Immature natural killer cell (primary cell): ENCODE results near the gene PTGES2. TPM values are rescaled to one million over a fixed set of nuclear protein-coding genes. Genes with fewer than 3 reads are reported as not detected.
"Not testable (repeated sequence)": the region's sequence is repeated elsewhere in the genome, so short reads cannot be mapped to it uniquely, and the experiment has no call there.

Experiments
- DNase-seq, 3 donors: peaks; one replicate each; pipeline ENCODE4 v3.0.0; 2022; ENCODE audit warnings: mixed read lengths in 1 of 3
- H3K27ac Mint-ChIP-seq, 6 donors: one replicate each; pipeline ENCODE4 v1.8.0; 2020; ENCODE audit warnings: mixed read lengths in 6 of 6, mild to moderate bottlenecking in 5 of 6, inconsistent platforms in 4 of 6, moderate library complexity in 3 of 6
- H3K27me3 Mint-ChIP-seq, 3 donors: one replicate each; pipeline ENCODE4 v1.8.0; 2020 to 2021; ENCODE audit warnings: low read depth in 3 of 3, mild to moderate bottlenecking in 3 of 3, mixed read lengths in 3 of 3, moderate library complexity in 3 of 3, inconsistent platforms in 1 of 3
- H3K36me3 Mint-ChIP-seq, 3 donors: one replicate each; pipeline ENCODE4 v1.8.0; 2020; ENCODE audit warnings: mixed read lengths in 3 of 3, inconsistent platforms in 2 of 3, mild to moderate bottlenecking in 2 of 3
- H3K4me1 Mint-ChIP-seq, 2 donors: one replicate each; pipeline ENCODE4 v1.8.0; 2020; ENCODE audit warnings: inconsistent platforms in 2 of 2, mild to moderate bottlenecking in 2 of 2, mixed read lengths in 2 of 2, moderate library complexity in 1 of 2
- H3K4me3 Mint-ChIP-seq, 5 donors: one replicate each; pipeline ENCODE4 v1.8.0; 2020; ENCODE audit warnings: mild to moderate bottlenecking in 5 of 5, mixed read lengths in 5 of 5, inconsistent platforms in 3 of 5, moderate library complexity in 3 of 5
- H3K9me3 Mint-ChIP-seq, 6 donors: one replicate each; pipeline ENCODE4 v1.8.0; 2020; ENCODE audit warnings: mild to moderate bottlenecking in 6 of 6, mixed read lengths in 6 of 6, inconsistent platforms in 4 of 6, moderate library complexity in 3 of 6
- polyA plus RNA-seq, 3 donors: library from polyadenylated mRNA; unstranded; fragments of 300-500 nt; fragmentation: Illumina TruSeq; gene quantifications; one replicate each; pipeline ENCODE4 v1.2.3, GENCODE V29; 2021

PTGES2 gene
- polyA plus RNA-seq, 3 donors from 2014 or later, result 31.4 to 60.9 (median 56.6) TPM

DNA sequence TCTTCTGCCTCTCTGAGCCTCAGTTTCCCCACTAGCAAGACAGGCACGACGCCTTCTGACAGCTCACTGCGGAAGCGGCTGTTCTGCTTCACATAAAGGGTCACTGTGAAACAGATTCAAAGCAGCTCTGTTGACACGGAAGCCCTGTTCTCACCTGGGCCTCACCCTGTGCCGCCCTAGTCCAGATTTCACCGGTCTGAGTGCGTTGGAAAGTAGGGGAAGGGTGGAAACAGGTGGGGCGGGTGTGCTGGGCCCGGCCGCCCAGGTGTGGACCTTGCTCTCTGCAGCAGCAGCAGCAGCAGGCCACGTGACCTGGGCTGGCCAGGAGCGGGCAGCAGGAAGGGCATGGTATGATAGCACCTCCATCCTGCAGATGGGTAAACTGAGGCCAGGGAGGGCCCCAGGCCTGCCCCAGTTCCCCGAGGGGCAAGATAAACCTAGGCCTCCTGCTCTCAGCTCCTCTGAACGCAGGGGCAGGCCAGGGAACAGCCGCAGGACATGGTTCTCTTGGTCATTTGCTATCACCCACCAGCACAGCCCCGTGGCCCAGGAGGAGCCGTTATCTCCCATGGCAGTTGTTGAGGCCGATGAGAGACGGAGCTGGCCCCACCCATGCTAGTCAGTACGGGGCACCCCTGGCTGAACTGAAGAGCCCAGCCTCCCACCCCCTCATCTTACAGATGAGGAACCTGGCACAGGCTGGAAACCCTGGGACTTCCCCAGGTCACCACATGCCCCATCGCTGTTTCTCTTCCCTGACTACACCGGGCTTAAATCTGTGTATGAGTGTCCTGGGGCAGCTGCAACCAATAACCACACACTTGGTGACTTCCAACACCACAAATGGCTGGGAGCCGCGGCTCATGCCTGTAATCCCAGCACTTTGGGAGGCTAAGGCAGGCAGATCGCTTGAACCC, 12.1 kb downstream of the PTGES2 start:
- Mint-ChIP-seq H3K9me3 (no peaks in the 10 kb centered on the region), H3K4me3 (no peak overlapping the region)

DNA sequence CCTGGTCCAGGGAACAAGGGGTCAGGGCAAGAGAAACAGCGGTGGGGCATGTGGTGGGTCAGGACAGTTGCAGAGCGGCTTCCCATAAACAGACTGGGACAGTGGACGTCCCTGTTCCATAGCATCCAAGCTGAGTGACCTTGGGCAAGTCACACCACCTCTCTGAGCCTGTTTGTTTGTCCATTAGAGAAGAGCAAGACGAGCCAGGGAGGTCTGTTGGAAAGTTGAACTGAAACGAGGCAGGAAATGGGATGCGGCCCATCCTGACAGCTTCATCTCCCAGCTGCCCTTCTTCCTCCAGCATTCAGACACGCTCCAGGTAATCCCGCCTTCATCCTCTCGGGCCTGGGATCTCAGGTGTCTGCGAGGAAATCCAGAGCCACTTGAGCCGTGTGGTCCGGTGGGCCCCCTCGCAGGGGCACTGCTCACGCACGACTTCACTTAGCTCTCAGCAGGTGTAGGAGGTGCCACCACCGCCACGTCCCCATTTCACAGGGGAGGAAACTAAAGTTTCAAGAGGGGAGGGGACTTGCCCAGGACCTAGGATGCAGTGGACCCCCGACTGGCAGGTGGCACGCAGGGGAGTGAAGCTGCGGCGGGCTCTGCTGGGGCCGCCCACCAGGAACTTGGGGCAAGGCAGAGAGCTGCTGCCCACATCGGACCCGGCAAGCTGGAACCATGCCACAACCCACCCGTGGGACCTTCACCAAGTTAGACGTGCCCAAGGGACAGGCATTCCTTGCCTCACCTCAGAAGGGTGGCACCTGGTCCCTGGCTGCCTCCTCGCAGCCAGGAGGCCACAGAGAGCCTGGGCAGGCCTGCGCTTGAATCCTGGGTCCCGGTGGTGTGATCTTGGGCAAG, 13.0 kb downstream of the PTGES2 start:
- Mint-ChIP-seq H3K27me3 (peaks cover 3 to 5% (median 3%) of the 10 kb centered on the region in 3 donors), H3K36me3 (peaks cover 3 to 8% (median 7%) of the 10 kb centered on the region in 3 donors), H3K4me3 (no peak overlapping the region), H3K27ac (no peak overlapping the region), H3K4me1 (peaks cover 4 to 7% of the 10 kb centered on the region in 2 donors), H3K9me3 (no peaks in the 10 kb centered on the region)
- no peak for DNase-seq

More for the DNA sequence above, 12.1 kb downstream of the PTGES2 start:
- Mint-ChIP-seq H3K36me3 (peaks cover 0 to 8% (median 7%) of the 10 kb centered on the region in 3 donors), H3K4me1 (peaks cover 4 to 7% of the 10 kb centered on the region in 2 donors), H3K27me3 (peaks cover 3 to 5% (median 3%) of the 10 kb centered on the region in 3 donors), H3K27ac (no peak overlapping the region)
- DNase-seq, result no peak

DNA sequence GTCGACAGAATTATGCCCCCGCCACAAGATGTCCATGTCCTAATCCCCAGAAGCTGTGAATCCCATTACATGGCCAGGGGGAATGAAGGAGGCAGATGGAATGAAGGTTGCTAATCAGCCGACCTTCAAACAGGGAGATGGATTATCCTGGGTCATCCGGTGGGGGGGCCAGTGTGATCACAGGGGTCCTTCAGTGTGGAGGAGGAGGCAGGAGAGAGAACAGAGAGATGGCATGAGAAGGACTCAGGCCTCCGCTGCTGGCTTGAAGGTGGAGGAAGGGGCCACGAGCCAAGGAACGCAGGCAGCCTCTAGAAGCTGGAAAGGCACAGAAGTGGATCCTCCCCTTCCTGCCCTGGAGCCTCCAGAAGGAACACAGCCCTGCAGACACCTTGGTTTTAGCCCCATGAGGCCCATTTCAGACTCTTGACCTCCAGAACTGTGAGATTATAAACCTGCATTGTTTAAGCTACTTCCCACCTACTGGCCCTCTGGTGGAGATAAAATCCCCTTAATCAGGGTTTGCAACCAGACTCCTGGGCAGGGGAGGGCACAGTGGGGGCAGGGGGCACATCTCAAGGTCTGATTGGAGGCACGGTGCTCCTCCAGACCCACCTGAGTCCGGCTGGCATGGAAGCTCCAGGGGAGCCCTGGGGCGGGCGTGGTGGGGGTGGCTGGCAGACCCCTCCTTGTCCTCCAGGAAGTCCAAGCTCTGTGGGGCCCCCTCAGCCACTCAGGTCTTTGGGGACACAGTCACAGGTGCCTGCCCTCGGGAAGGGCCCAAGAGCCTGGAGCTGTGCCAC, 13.8 kb downstream of the PTGES2 start:
- no peak for DNase-seq
- Mint-ChIP-seq H3K4me1 (peaks cover 4 to 7% of the 10 kb centered on the region in 2 donors), H3K9me3 (no peaks in the 10 kb centered on the region), H3K4me3 (no peak overlapping the region), H3K27me3 (peaks cover 2 to 5% (median 3%) of the 10 kb centered on the region in 3 donors), H3K27ac (peak overlapping the region in 1 of 6 donors; percentile 50), H3K36me3 (peaks cover 7 to 11% (median 8%) of the 10 kb centered on the region in 3 donors)

DNA sequence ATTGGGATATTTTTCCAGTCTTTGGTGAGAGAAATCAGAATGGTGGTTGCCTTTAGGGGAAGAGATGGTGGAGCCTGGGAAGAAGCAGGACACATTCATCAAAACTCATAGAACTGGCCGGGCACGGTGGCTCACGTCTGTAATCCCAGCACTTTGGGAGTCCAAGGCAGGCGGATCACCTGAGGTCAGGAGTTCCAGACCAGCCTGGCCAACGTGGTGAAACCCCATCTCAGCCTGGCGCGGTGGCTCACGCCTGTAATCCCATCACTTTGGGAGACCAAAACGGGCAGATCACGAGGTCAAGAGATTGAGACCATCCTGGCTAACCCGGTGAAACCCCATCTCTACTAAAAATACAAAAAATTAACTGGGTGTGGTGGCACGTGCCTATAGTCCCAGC, 15.8 kb downstream of the PTGES2 start:
- H3K4me3 Mint-ChIP-seq, H3K9me3 Mint-ChIP-seq, H3K4me1 Mint-ChIP-seq, DNase-seq, H3K27me3 Mint-ChIP-seq, H3K27ac Mint-ChIP-seq: not testable (repeated sequence)
- peaks cover 4 to 18% (median 8%) of the 10 kb centered on the region in 3 donors for H3K36me3 Mint-ChIP-seq

DNA sequence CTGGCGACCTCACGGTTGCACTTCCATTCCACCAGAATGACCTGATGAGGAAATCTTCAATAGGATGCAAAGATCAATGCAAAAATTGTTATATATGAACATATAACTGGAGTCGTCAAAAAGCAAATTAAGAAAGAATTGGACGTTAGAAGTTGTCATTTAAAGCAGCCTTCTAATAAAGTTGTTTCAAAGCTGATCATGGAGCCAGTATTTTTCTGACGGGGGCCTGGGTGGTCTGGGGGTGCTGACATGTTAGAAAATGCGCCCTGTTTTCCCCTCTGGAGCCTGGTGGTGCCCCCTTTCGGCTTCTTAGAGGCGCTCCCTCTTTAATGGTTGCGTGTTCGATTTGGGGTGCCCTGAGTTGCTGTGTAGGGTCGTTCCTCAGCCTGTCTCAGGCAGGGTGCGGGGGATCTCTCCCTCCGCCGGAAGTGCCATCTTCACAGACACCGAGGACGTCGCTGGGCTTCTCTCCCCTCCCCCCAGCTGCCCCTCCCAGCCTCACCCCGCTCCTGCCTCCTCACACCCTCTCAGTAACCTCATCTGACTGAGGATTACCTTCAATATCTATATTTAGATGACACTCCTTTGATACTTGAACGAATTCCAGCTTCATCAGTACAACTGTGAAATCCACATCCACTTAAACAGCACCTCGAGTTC, 18.3 kb downstream of the PTGES2 start:
- H3K36me3 Mint-ChIP-seq, result peaks cover 4 to 21% (median 8%) of the 10 kb centered on the region in 3 donors
- no peaks in the 10 kb centered on the region for H3K27me3 Mint-ChIP-seq
- H3K4me1 Mint-ChIP-seq, result no peaks in the 10 kb centered on the region
- H3K27ac Mint-ChIP-seq, result peak overlapping the region in 2 of 6 donors; percentile 1 to 38
- no peaks in the 10 kb centered on the region for H3K9me3 Mint-ChIP-seq
- no peak for DNase-seq
- no peak overlapping the region for H3K4me3 Mint-ChIP-seq

DNA sequence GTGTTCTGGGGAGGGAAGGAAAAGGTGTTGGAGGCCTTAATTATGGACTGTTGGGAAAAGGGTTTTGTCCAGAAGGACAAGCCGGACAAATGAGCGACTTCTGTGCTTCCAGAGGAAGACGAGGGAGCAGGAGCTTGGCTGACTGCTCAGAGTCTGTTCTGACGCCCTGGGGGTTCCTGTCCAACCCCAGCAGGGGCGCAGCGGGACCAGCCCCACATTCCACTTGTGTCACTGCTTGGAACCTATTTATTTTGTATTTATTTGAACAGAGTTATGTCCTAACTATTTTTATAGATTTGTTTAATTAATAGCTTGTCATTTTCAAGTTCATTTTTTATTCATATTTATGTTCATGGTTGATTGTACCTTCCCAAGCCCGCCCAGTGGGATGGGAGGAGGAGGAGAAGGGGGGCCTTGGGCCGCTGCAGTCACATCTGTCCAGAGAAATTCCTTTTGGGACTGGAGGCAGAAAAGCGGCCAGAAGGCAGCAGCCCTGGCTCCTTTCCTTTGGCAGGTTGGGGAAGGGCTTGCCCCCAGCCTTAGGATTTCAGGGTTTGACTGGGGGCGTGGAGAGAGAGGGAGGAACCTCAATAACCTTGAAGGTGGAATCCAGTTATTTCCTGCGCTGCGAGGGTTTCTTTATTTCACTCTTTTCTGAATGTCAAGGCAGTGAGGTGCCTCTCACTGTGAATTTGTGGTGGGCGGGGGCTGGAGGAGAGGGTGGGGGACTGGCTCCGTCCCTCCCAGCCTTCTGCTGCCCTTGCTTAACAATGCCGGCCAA, 19.1 kb downstream of the PTGES2 start:
- Mint-ChIP-seq H3K9me3 (no peaks in the 10 kb centered on the region), H3K4me1 (no peaks in the 10 kb centered on the region), H3K36me3 (peaks cover 7 to 24% (median 8%) of the 10 kb centered on the region in 3 donors), H3K4me3 (no peak overlapping the region), H3K27me3 (no peaks in the 10 kb centered on the region), H3K27ac (peak overlapping the region in 2 of 6 donors; percentile 5 to 40)
- DNase-seq, result no peak

DNA sequence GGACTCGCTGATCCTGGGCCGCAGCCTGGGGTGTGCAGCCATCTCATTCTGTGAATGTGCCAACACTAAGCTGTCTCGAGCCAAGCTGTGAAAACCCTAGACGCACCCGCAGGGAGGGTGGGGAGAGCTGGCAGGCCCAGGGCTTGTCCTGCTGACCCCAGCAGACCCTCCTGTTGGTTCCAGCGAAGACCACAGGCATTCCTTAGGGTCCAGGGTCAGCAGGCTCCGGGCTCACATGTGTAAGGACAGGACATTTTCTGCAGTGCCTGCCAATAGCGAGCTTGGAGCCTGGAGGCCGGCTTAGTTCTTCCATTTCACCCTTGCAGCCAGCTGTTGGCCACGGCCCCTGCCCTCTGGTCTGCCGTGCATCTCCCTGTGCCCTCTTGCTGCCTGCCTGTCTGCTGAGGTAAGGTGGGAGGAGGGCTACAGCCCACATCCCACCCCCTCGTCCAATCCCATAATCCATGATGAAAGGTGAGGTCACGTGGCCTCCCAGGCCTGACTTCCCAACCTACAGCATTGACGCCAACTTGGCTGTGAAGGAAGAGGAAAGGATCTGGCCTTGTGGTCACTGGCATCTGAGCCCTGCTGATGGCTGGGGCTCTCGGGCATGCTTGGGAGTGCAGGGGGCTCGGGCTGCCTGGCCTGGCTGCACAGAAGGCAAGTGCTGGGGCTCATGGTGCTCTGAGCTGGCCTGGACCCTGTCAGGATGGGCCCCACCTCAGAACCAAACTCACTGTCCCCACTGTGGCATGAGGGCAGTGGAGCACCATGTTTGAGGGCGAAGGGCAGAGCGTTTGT, 19.9 kb downstream of the PTGES2 start:
- no peak for DNase-seq
- Mint-ChIP-seq H3K27me3 (no peaks in the 10 kb centered on the region), H3K4me1 (no peaks in the 10 kb centered on the region), H3K4me3 (no peak overlapping the region), H3K27ac (peak overlapping the region in 3 of 6 donors; percentile 5 to 49 (median 40)), H3K36me3 (peaks cover 7 to 22% (median 9%) of the 10 kb centered on the region in 3 donors), H3K9me3 (no peaks in the 10 kb centered on the region)

DNA sequence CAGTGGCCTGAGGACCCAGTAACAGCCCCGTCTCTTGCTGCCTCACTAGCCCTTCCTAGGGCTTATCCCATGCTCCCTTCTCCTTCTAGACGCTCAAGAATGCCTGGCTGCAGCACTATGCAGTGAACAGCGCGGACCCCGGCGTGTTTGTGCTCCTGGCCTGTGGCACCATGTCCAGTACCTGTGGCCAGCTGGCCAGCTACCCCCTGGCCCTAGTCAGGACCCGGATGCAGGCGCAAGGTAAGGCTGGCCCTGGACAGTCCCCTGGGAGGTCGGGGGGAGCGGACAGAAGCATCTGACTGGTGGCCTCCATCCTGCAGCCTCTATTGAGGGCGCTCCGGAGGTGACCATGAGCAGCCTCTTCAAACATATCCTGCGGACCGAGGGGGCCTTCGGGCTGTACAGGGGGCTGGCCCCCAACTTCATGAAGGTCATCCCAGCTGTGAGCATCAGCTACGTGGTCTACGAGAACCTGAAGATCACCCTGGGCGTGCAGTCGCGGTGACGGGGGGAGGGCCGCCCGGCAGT, 20.5 kb downstream of the PTGES2 start:
- H3K9me3 Mint-ChIP-seq, result no peaks in the 10 kb centered on the region
- peak overlapping the region in 1 of 6 donors; percentile 40 for H3K27ac Mint-ChIP-seq
- peaks cover 0 to 1% (median 0%) of the 10 kb centered on the region in 3 donors for H3K27me3 Mint-ChIP-seq
- no peak overlapping the region for H3K4me3 Mint-ChIP-seq
- no peak for DNase-seq
- H3K36me3 Mint-ChIP-seq, result peaks cover 10 to 26% (median 12%) of the 10 kb centered on the region in 3 donors
- no peaks in the 10 kb centered on the region for H3K4me1 Mint-ChIP-seq

DNA sequence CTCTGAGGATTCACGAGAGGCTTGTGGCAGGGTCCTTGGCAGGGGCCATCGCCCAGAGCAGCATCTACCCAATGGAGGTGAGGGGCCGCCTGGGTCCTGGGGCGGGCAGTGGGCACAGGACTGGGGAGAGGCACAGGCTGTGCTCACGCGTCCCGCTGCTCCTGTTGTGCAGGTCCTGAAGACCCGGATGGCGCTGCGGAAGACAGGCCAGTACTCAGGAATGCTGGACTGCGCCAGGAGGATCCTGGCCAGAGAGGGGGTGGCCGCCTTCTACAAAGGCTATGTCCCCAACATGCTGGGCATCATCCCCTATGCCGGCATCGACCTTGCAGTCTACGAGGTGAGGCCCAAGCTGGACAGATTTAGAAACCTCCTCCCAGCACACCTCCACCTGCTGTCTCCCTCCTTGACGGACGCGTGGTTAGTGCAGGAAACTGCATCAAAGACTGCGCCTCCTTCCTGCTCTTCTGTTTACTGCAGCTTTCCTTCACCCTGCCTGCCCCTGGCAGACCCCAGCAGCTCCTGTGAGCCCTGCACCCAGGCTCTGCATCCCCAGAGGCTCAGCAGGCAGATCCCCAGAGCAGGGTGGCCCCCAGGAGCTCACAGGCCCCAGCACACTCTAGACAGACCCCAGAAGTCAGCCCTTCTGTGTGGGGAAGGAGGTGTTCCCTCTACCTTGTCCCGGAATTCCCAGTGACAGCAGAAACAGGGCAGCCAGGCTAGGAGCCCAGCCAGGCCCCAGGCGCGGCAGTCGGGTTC, 21.2 kb downstream of the PTGES2 start:
- no peak for DNase-seq
- peak overlapping the region in 1 of 6 donors; percentile 40 for H3K27ac Mint-ChIP-seq
- no peaks in the 10 kb centered on the region for H3K9me3 Mint-ChIP-seq
- H3K4me3 Mint-ChIP-seq, result no peak overlapping the region
- peaks cover 0 to 1% (median 0%) of the 10 kb centered on the region in 3 donors for H3K27me3 Mint-ChIP-seq
- H3K36me3 Mint-ChIP-seq, result peaks cover 10 to 29% (median 12%) of the 10 kb centered on the region in 3 donors
- H3K4me1 Mint-ChIP-seq, result no peaks in the 10 kb centered on the region

DNA sequence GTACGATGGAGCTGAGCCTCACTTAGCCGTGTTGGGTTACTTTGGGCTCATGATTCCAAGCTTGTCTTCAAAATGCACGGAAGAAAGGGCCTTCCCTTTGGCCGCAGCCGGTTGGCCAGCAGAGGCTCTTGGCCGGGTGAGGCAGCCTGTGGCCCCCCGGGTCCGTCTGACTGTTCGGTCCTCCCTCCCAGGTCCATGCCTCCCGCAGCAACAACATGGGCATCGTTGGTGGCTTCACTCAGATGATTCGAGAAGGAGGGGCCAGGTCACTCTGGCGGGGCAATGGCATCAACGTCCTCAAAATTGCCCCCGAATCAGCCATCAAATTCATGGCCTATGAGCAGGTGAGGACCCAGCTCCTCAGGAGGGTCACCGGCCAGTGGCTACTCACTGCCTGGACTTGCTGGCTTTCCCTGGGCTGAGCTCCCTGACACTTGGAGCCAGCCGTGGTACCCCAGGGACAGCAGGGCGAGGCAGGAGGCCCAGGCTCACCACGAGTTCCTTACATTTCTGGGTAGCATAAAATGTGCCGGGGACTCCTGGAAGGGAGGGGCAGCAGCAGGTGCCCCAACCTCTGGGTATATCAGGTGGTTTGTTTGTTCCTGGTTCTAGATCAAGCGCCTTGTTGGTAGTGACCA, 21.9 kb downstream of the PTGES2 start:
- Mint-ChIP-seq H3K9me3 (no peaks in the 10 kb centered on the region), H3K27ac (no peak overlapping the region), H3K36me3 (peaks cover 12 to 26% (median 14%) of the 10 kb centered on the region in 3 donors), H3K4me3 (no peak overlapping the region), H3K4me1 (peaks cover 0 to under 1% of the 10 kb centered on the region in 2 donors), H3K27me3 (peaks cover 0 to 2% (median 1%) of the 10 kb centered on the region in 3 donors)
- DNase-seq, result no peak
